NCI-H510A (cell line): ENCODE data around the gene FOXP4.

Source experiments
- DNase-seq: peaks from one replicate; lab custom pipeline; 2025; lab: John Stamatoyannopoulos, UW

FOXP4 gene

DNA sequence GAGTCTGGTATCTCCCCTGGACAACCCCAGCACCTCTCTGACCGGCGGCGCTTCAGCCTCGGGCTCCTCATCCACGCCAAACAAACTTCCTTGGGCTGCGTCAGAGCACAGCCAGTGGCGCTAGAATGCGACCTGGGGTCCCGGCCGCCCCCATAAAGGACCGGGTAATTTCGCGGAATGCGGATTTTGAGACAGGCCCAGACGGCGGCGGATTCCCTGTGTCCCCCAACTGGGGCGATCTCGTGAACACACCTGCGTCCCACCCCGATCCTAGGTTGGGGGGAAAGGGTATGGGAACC lies 1.6 kb downstream of the FOXP4 start:
- no peak for DNase-seq

DNA sequence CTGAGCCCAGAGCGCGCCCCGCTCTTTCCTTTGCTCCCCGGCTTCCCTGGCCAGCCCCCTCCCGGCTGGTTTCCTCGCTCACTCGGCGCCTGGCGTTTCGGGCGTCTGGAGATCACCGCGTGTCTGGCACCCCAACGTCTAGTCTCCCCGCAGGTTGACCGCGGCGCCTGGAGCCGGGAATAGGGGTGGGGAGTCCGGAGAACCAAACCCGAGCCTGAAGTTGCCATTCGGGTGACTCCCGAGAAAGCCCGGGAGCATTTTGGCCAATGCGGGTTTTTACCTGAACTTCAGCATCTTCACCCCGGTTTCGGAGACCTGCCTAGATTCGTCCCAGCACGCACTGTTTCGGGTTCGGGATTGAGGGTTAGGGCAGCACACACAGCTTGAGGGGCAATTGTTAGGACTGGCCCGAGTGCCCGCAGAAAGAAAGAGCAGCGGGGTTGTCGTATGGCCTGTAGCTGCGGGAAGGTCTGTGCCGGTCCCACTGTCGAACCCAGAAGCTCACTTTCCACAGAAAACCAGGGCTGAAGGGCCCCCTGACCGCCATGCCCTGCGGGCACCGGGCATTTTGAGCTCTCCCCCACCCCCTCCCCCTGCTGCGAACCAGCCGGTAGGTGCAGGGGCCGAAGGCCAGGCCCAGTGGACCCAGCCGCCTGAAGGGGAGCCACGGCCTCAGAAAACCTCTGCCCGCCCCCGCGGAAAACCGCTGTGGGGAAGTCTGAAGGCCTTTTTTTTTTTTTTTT lies 2.1 kb downstream of the FOXP4 start:
- no peak for DNase-seq

DNA sequence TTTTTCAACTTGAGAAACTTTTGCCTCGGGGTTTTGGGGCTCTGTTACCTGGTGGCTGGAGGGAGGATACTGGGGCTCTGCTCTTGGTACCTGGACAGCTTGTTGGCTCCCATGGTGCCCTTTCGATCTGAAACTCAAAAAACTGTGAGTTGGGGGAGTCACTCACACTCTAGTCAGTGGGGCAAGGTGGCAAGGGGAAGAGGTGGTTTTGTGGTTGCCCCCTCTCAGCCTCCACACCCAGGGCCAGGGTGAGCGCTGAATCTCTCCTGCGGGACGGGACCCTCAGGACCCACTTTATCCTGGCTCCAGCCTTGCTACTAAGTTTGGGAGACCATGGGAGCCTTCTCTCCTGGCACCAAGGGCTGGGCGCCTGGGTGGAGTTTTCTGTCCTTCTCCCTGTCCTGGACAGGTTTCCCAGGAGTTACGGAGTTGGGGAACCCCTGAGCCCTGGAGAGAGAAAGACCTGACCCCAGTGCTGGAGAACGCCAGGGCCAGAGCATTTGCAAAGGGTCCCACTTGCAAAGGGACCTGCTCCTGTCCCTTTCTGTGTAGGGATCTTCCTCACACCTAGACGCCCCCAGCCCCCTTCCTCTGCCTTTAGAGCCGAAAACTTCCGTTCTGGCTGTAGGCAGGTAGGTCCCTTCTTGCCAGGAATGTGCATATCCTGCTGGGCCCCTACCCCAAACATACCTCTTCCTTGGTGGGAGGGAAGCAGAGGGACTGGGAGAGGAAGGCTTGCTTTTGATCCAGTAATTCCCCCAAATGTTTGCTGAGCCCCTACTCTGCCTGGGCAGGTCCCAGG lies 2.9 kb downstream of the FOXP4 start:
- DNase-seq, result no peak

DNA sequence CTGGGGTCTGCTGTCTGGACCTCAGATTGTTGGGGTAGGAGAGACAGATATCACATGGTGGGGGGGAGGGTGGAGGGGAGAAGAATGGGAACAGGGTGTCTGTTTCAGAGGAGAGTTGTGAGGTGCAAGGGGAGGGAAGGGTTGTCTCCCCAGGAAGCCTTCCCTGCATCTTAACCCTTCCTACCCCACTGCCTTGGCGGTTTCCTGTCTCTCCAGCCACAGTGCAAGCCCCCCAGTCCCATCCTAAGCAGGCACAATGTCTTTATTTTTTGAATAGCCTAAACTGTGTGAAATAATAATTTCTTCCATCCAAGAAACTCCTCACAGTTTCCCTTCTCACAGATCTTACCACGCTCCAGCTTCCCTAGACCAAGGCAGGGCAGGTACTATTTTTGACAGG lies 3.5 kb downstream of the FOXP4 start:
- no peak for DNase-seq

DNA sequence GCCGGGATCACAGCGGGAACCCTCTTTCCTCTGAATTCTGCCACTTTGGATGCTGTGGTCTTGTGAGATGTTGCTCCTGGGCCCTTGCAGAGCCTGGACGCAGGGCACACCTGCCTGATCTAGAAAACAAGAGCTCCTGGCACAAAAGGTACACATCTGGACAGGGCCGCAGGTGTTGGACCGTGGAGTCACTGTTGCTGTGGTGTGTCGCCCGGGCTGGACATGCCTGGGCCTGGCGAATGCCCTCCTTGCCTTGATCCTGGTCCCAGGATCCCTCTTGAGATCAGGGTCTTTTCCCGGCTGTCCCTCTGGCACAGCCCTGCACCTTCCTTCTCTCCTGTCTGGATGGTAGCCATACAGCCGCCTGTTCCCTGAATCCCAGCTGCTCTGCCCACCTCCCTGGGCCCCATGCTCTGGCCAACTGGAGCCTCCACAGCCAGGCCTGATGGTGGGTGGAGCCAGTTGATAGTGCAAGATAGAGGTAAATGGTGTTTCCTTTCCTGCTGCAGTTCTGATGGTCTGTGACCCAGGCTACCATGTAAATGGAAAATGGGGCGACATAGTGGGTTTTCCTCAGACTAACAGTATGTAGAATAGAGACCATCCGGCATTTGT lies 5.0 kb downstream of the FOXP4 start:
- peak; percentile 66 for DNase-seq

DNA sequence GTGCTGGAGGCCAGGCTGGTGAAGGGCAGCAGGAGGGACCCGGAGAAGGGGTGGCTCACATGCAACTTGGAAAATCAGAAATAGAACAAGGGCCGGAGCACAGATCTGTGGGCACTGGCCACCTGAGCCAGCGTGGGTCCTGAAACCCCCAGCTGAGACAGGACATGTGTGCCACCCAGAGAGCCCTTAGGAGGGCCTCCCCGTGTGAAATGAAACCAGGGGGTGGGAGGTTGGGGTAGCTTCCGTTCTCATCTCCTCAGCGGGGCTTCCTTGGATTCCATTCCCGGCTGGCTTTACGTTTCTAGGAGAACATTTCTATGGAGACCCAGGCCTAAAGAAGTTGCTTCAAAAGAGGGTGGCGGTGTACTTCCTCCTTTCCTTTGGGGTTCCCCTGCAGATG lies 5.7 kb downstream of the FOXP4 start:
- no peak for DNase-seq

DNA sequence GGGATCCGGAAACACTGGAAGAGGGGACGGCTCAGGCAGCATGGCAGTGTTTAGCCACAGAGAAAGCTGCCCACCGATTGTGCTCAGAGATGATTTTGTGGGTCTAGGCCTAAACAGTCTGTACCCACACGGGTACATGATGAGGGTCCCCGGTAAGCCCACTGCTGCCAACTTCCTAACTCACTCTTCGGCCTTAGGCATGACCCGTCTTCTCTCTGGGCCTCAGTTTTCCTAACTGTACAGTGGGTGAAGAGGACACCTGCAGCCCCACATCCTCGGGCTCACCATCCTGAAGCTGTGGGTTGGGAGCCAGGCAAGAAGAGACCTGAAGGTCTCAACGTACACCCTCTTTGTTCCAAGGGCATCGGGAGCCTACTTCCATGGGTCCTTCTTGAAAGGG lies 6.5 kb downstream of the FOXP4 start:
- DNase-seq, result no peak

DNA sequence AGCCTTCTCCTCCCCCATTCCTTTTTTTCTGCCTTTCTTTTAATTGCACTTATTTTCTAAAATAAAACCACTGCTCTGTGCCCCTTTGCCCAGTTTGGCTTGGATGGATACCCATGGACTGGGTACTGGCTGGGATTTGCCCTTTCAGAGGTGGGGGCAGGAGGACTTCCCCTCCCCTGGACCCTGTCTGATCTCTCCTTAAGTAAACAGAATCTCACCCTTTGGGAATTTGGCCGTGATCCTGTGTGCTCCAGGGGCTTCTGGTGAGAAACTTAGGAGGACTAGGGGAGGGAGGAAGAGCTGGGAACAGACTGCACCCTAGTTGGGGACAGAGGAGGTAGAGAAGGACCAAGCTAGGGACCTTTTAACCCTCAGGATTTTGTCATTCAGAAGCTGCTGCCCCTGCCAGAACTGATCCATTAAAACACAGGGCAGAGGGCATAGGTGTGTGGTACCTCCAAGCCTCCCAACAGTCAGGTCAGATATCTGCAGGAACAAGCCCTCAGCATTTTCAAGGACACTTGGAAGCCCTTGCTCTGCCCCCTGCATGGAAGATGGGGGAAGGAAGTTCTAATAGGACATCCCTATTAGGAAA lies 7.3 kb downstream of the FOXP4 start:
- DNase-seq, result no peak

DNA sequence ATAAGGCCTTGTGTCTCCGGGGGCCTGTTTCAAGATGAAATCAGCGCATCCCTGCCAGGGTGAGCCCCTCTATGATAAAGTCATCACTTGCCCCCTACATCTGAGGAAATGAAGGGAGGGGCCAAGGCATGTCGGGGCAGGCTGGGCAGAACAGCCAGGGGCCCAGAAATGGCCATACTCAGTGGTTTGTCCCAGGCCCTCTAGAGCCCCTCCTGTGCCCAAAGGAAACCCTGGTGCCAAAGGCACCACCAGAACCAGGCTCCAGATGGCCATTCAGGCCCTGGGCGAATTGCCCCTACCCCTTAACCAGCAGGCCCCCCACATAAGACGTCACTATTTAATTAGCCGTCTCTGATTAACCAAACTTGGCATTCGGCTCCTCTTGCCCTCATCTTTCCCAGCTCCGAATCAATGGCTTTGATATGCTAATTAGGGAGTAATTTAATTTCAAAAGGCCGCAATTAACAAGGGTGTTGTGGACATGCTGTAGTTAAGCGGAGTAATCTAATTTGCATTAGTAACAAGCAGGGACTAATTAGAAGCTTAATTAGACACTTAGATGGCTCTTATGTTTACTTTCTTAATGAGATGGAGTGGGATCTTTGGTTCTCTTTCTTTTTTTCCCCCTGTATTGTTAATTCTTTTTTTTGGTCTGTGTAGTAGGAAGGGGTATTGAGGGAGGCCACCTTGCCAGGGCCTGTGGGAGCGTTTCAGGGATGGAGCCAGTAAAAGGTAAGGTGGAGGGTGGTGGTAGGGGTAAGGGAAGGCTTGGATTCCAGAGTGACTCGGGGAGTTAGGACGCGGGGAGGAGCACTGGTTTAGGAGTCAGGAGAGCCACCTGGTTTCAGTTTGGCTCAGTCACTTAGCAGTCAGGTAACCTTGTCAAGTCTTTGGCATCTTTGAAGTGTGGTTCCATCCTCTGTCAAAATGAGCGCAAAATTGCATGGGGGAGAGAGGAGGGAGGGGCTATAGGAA lies 9.4 kb downstream of the FOXP4 start:
- no peak for DNase-seq

DNA sequence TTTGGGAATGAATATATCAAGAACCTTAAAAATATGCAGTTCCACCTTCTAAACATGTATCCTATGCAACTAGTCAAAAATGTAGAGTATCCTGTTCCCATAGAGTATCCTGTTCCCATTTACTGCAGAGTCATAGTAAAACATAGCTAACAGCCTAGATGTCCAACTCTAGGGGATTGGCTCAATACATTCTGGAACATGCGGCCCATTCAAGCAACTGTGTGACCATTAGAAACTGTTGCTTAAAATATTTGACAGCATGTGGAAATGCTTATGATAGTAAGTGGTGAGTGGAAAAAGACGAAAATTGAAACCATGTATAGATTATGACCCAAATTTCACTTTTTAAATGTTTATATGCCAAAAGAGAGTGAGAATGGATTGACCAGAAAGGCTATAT lies 11.2 kb downstream of the FOXP4 start:
- no peak for DNase-seq

DNA sequence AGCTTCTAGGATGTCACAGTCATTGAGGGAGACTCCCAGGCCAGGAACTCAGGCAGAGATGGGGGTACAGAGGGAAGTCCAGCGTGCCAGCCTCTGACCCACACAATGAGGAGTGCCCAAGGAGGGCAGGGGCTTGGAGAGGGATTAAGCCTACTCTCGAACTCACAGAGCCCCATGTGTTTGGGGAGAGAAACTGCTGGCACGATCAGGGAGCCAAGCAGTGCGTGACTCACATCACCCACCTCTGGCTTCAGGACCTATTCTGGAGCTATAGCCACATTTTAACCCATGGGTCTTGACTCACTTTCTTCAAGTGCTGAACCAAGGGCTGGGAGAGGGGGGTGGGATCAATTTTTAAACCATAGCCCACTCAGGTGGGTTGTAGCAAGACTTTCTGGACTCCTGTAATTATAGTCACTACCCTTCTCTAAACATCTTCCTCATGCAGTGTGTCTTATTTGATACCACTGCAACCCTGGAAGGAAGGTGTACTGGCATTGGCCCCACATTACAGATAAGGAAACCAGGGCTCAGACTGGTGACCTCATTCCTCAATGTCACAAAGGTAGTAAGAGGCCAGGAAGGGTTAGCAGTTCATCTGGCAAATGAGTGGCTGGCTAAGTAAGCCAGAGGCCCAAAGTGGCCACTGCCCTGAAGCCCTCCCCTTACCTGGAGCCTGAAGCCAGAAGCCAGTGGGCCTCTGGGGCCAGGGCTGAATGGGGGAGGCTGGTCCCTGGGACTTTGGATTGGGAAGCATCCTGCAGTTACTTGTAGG lies 12.0 kb downstream of the FOXP4 start:
- no peak for DNase-seq

DNA sequence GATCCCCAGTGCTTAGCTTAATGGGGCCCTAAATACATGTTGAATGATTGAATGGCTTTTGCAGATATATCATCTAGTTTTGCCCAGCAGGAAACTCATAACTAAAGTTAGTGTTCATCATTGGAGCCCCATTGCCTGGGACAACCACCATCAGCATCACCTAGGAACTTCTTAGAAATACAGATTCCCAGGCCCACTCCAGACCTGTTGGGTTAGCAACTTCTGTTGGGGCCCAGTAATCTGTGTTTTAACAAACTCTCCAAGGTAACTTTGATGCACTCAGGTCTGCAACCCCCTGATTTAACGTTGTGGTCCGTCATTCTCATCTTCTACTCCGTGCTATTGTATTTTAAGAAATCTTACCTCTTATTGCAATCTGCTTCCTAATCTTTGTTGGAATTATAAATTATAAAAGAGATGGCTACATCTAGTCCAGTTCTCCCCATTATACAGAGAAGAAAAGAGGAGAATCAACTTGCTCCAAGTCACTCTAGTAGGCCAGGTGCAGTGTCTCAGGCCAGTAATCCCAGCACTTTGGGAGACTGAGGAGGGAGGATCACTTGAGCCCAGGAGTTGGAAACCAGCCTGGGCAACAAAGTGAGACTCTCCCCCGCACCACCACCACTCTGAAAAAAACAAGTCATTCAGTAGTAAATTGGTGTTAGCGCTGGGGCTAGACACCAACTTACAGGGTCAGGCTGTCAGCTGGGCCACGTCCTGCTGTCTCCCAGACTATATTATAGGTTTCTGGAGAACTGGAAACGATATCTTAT lies 13.7 kb downstream of the FOXP4 start:
- no peak for DNase-seq

DNA sequence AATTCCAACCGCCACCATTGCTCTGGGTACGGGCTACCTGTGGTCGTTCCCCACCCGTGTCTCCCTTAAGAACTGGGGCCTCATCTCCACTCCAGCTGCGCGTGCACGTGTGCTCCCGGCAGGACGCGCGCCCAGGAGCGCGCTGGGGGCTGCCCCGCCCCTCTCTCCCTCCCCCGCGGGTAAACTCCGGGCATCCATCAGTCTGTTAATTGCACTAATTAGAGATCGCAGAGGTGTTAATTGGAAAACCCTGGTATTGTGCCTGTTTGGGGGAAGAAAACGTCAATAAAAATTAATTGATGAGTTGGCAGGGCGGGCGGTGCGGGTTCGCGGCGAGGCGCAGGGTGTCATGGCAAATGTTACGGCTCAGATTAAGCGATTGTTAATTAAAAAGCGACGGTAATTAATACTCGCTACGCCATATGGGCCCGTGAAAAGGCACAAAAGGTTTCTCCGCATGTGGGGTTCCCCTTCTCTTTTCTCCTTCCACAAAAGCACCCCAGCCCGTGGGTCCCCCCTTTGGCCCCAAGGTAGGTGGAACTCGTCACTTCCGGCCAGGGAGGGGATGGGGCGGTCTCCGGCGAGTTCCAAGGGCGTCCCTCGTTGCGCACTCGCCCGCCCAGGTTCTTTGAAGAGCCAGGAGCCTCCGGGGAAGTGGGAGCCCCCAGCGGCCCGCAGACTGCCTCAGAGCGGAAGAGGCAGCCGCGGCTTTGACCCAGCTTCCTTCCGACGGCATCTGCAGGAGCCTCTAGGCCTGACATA lies 14.4 kb downstream of the FOXP4 start:
- no peak for DNase-seq

DNA sequence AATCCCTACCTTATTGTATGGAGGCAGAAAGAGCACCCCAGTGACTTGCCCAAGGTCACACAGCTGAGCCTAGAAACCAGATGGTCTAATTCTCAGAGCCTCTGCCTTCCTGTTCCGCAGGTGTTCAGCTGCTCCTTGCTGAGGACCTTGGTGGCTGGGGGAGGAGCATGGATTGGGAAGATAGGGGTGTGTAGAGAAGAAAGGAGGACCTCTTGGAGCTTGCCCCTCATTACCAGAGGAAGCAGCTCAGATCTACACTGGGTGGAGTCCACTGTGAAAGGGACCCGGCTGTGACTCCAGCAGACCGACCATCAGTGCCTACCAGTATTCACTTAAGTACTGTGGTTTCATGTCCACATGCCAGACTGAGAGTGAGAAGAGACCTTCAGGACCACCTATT lies 15.2 kb downstream of the FOXP4 start:
- no peak for DNase-seq

DNA sequence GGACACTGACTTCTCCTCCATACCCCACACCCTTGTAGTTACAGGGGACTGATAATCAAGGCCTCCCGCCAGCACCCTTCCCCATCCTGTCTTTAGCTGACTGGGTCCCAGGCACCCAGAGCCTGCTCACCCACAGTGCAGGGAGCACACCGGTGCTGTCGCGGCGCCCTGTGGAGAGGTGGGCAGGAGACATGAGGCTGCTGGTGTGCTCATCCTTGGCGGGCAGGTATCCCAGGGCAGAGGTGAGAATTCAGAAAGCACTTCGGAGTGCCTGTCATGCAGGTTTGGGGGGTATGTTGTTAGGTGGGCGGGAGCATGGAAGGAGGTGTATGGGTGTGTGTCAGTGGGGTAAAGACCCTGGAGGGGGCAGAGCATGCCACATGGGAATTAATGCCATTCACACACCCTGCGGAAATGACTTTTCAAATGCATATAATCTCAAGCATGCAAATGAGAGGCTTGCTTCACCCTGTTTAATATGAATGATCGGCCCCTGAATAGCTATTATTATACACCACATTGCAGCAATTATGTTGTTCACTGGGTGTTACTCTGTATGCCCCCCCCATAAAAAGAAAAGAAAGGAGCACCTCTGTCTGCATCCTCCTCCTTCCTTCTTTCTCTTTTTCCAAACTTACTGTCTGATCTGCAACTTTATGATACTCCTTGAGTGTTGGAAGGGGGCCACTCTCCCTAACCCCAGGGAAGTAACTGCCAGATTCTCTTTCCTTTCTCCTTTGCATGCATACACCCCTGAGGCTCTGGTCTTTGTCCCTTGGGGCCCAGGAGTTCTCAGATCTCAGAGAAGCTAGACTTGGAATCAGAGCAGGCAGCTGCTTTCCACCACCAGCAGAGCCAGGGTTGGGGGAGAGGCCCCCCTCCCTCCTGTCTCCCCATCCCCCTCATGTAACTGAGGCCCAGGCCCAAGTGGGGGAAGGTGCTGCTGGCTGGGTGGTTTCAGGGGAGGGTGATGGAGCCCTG lies 16.0 kb downstream of the FOXP4 start:
- no peak for DNase-seq

DNA sequence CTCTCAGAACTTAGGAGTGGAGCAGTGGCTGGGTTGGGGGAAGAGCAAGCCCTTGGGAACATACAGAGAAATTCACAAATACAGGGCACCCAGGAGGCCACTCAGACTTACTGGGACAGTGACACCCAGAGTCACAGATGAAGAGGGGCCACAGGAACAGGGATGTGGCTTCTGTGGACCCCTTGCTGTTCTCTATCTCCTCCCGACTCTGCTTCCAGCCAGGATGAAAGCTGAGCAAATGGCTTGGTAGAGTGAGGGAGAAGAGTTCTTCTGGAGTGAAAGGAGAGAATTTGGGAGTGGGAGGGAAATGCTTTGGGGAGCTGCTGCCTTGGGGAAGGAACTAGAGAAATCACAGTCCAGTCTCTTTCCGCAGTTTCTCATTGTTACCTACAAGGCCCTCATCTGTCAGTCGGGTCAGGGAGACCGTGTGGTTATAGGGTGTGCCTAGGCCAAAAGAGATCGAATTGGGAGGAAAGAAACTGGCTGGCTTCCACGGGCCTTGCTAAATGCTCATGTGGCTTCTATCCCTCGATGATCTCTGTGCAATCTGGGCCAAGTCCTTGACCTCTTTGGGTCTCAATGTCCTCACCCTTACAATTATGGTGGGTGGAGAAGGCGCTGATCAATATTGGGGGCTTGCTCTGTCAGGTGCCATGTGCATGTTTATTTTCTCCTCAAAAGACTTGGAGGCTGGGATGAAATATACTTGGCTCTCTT lies 17.0 kb downstream of the FOXP4 start:
- DNase-seq, result no peak

DNA sequence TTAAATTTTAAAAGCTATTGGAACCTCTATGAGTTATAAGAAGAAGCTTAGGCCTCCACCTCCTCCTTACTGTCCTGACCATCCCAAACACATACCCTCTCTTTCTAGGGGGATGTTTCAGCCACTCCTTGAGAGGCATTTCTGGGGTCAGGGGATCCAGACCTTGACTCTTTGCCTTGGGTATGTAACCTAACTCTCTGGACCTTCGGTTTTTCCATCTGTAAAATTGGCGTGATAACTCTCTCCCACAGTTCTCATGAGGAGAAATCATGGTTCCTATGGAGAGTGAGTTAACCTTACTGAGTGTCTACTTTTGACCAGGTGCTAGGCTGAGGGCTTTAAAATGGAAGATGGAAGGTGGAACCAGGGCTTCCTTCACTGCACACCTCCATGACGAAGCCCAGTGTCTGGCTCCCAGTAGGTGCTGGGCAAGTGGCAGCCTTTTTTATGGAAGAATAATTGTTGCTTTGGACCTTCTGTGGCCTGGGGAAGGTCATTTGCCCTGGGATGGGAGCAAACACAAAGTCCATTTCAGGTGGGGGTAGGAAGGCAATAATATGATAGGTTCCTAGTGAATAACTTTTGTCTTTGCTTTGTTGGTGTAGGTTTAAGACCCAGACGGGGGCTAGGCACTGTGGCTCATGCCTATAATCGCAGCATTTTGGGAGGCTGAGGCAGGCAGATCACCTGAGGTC lies 18.4 kb downstream of the FOXP4 start:
- DNase-seq, result no peak
